ENCODE results near the gene DDX51. TPM values are rescaled to one million over a fixed set of nuclear protein-coding genes. Genes with fewer than 3 reads are reported as not detected.
"Not testable (repeated sequence)": the region's sequence is repeated elsewhere in the genome, so short reads cannot be mapped to it uniquely, and the experiment has no call there.

The DDX51 gene
- total RNA-seq, 2 donors from 2014 or later = 20.7 to 44.5 TPM

- peaks cover 33% of the 10 kb centered on the region for H3K36me3 Mint-ChIP-seq (ENCODE audit: low read depth)
- H3K4me3 Mint-ChIP-seq = no peak overlapping the region
- no peaks in the 10 kb centered on the region for H3K9me3 Mint-ChIP-seq
- peaks cover under 1% of the 10 kb centered on the region for H3K4me1 Mint-ChIP-seq
- H3K27me3 Mint-ChIP-seq = no peaks in the 10 kb centered on the region
- no peak overlapping the region for H3K27ac Mint-ChIP-seq
- ATAC-seq (replicated peaks) = no peak
These were observed 25.2 kb downstream of the DDX51 start for GRCh38 chr12:132118876-132119275.

GRCh38 chr12:132117558-132117875, 26.6 kb downstream of the DDX51 start:
- Mint-ChIP-seq H3K4me1 (no peaks in the 10 kb centered on the region), H3K9me3 (no peaks in the 10 kb centered on the region), H3K4me3 (no peak overlapping the region), H3K27me3 (no peaks in the 10 kb centered on the region), H3K27ac (no peak overlapping the region), H3K36me3 (ENCODE audit: low read depth) (peaks cover 36% of the 10 kb centered on the region)
- ATAC-seq (replicated peaks) = peak; percentile 14

DNA sequence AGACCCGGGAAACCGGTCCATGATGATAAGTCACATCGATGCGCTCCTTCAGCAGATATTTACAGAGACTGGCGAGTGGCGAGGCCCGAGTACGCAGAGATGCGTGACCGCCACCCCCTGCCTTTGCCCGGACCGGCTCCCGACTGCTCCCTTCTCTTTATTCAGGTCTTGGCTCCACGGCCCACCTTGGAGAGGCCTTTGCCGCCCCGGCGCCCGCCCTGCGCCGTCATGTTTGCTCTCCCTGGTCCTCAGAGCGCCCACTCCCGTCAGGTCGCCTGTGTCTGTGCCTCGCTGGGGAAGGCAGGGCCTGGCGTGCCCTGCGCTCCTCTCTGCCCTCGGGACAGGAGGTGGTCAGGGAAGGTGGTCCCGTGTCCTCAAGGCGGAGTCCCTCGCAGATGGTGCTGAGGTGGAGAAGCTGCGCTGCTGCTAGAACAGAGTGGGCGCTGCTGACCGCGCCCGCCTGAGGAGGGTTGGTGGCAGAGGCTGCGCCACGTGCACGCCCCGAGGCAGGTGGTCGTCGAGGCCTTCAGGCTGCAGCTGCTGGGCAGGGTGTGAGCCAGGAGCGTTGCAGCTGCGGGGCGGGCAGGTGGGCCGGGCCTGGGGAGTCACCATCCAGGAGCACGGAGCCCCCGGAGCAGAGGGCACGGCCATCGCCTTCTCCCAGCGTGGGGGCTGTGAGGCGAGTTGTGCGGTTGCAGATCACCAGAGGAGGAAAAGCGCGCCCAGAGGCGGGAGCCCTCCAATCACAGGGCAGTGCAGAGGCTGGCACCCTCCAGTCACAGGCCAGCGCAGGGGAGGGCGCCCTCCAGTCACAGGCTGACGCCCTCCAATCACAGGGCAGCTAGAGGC, 27.2 kb downstream of the DDX51 start:
- Mint-ChIP-seq H3K36me3 (ENCODE audit: low read depth) (peaks cover 41% of the 10 kb centered on the region), H3K4me1 (no peaks in the 10 kb centered on the region), H3K27me3 (no peaks in the 10 kb centered on the region), H3K9me3 (no peaks in the 10 kb centered on the region), H3K4me3 (no peak overlapping the region), H3K27ac (no peak overlapping the region)
- no peak for ATAC-seq (replicated peaks)

DNA sequence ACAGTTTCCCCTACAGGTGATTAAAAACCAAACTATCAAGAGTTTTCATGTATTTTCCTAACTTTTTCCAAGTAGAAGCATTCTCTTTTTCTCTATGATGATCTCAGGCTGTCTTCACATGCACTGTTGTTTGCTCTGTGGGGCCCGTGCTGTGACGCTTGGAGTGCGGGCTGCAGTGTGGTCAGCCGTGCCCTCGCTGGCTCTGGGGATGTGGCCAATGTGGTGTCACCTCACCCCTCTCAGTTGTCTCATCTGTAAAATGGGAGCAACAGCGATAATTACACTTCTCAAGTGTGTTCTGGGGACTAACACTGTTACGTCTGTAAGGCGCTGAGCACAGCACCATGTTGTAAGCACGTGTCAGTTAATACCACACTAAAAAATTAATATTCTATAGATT, 28.6 kb downstream of the DDX51 start:
- no peak for ATAC-seq (replicated peaks)

DNA sequence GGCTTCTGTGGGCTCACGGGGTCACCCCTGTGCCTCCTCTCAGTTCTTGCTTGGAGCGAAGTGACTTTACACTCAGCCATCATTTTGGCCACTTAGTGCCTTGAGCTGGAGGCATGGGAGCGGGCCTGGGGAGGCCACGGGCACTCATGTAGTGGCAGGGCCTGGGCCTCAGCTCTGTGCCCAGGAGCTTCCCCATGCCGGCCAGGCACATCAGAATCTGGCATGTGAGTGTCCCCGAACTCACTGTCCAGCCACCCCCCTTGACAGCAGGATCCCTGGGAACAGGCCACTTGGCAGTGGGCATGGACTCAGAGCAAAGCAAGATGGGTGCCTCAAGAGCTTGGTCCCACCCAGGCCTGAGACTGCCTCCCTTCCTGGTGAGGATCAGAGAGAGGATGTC, 29.5 kb downstream of the DDX51 start:
- Mint-ChIP-seq H3K27ac (no peak overlapping the region), H3K9me3 (no peaks in the 10 kb centered on the region), H3K27me3 (no peaks in the 10 kb centered on the region), H3K36me3 (ENCODE audit: low read depth) (peaks cover 44% of the 10 kb centered on the region), H3K4me3 (no peak overlapping the region), H3K4me1 (no peaks in the 10 kb centered on the region)
- no peak for ATAC-seq (replicated peaks)

More for the DNA sequence above, 28.6 kb downstream of the DDX51 start:
- H3K4me1 Mint-ChIP-seq = no peaks in the 10 kb centered on the region
- no peaks in the 10 kb centered on the region for H3K9me3 Mint-ChIP-seq
- no peak overlapping the region for H3K4me3 Mint-ChIP-seq
- no peaks in the 10 kb centered on the region for H3K27me3 Mint-ChIP-seq
- no peak overlapping the region for H3K27ac Mint-ChIP-seq
- H3K36me3 Mint-ChIP-seq (ENCODE audit: low read depth) = peaks cover 42% of the 10 kb centered on the region

DNA sequence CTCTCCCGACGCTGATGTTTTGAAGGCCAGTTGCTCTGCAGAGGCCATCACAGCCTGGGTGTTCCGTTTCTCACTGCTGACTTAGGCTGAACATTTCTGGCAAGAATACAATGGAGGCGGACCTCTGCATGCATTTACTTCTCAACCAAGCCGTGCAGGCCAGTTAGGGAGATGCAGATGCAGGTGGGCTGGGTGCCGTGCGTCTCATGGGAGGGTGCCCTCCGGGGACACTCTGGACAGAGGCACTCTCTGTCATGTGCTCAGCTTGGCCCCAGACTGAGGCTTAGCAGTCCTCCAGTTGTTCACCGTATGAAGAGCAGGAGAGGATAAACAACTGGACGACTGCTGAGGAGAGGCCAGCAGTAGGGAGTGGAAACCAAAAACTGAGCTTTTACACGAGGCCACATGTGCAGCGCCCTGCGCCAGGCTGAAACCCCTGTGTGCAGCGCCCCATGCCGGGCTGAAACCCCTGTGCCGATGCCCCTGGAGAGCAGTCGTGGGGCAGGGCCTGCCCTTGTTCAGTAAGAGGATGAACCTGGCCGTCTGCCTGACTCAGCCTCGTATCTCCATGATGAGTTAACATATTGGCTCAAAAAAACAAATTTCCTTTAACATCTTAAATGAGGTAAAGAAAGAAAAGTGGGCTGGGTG, 32.3 kb downstream of the DDX51 start:
- H3K27ac Mint-ChIP-seq = no peak overlapping the region
- ATAC-seq (replicated peaks) = no peak
- H3K36me3 Mint-ChIP-seq (ENCODE audit: low read depth) = peaks cover 66% of the 10 kb centered on the region
- H3K4me1 Mint-ChIP-seq = no peaks in the 10 kb centered on the region
- no peaks in the 10 kb centered on the region for H3K9me3 Mint-ChIP-seq
- no peak overlapping the region for H3K4me3 Mint-ChIP-seq
- H3K27me3 Mint-ChIP-seq = no peaks in the 10 kb centered on the region

DNA sequence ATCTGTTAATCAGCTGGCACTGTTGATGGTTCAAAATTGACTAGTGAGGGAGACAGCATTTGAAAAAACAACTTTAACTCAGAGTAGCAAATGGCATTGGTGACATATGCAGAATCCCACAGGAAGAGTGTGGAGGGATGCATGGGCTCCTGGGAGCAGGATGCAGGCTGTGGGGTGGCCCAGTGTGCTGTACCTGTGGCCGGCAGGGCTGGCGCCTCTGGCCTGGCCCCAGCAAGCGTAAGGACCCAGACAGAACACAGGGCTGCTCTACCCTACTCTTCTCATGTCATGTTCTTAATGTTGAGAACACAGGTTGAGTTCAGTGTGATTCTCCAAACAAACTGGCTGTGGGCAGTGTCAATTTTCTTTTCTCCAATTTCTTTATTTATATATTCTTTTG, 33.4 kb downstream of the DDX51 start:
- no peak for ATAC-seq (replicated peaks)
- Mint-ChIP-seq H3K4me1 (no peaks in the 10 kb centered on the region), H3K36me3 (ENCODE audit: low read depth) (peaks cover 73% of the 10 kb centered on the region), H3K4me3 (no peak overlapping the region), H3K27ac (no peak overlapping the region), H3K9me3 (no peaks in the 10 kb centered on the region), H3K27me3 (no peaks in the 10 kb centered on the region)

GRCh38 chr12:132109741-132110140, 34.4 kb downstream of the DDX51 start:
- no peaks in the 10 kb centered on the region for H3K9me3 Mint-ChIP-seq
- H3K36me3 Mint-ChIP-seq (ENCODE audit: low read depth) = peaks cover 72% of the 10 kb centered on the region
- no peak overlapping the region for H3K27ac Mint-ChIP-seq
- H3K27me3 Mint-ChIP-seq = no peaks in the 10 kb centered on the region
- no peak overlapping the region for H3K4me3 Mint-ChIP-seq
- no peak for ATAC-seq (replicated peaks)
- H3K4me1 Mint-ChIP-seq = no peaks in the 10 kb centered on the region

- Mint-ChIP-seq H3K36me3 (ENCODE audit: low read depth) (peaks cover 58% of the 10 kb centered on the region), H3K27ac (no peak overlapping the region), H3K4me1 (no peaks in the 10 kb centered on the region), H3K4me3 (no peak overlapping the region), H3K9me3 (no peaks in the 10 kb centered on the region), H3K27me3 (no peaks in the 10 kb centered on the region)
- no peak for ATAC-seq (replicated peaks)
These were observed 35.8 kb downstream of the DDX51 start for GRCh38 chr12:132108211-132108832.

- H3K4me1 Mint-ChIP-seq = no peaks in the 10 kb centered on the region
- ATAC-seq (replicated peaks) = no peak
- H3K27ac Mint-ChIP-seq = no peak overlapping the region
These were observed 37.2 kb downstream of the DDX51 start for GRCh38 chr12:132106921-132107320.

DNA sequence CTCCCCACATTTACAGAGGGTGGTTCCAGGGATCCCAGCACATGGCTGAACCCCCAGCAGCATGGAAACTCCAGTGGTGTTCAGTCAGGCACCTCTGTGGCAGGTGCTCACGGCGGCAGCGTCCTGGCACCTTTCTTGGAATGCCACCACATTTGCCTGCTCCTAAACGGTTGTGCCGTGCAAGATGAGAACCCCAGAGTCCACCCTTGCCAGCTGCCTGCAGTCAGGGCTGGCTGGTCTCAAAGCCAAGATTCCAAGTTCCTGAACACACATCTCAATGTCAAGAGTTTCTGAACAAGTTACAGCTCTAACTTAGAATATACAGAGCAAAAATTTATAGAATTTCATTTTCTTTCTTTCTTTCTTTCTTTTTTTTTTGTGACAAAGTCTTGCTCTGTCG, 38.7 kb downstream of the DDX51 start:
- H3K27me3 Mint-ChIP-seq = no peaks in the 10 kb centered on the region
- ATAC-seq (replicated peaks) = no peak
- no peak overlapping the region for H3K27ac Mint-ChIP-seq
- H3K4me3 Mint-ChIP-seq = no peak overlapping the region
- no peaks in the 10 kb centered on the region for H3K4me1 Mint-ChIP-seq
- H3K9me3 Mint-ChIP-seq = no peaks in the 10 kb centered on the region
- H3K36me3 Mint-ChIP-seq (ENCODE audit: low read depth) = peaks cover 42% of the 10 kb centered on the region

More at GRCh38 chr12:132106921-132107320, 37.2 kb downstream of the DDX51 start:
- Mint-ChIP-seq H3K27me3 (no peaks in the 10 kb centered on the region), H3K9me3 (no peaks in the 10 kb centered on the region), H3K4me3 (no peak overlapping the region), H3K36me3 (ENCODE audit: low read depth) (peaks cover 45% of the 10 kb centered on the region)

GRCh38 chr12:132103542-132104308, 40.4 kb downstream of the DDX51 start:
- H3K9me3 Mint-ChIP-seq = no peaks in the 10 kb centered on the region
- ATAC-seq (replicated peaks) = no peak
- no peaks in the 10 kb centered on the region for H3K27me3 Mint-ChIP-seq
- no peaks in the 10 kb centered on the region for H3K4me1 Mint-ChIP-seq
- H3K36me3 Mint-ChIP-seq (ENCODE audit: low read depth) = peaks cover 41% of the 10 kb centered on the region
- H3K4me3 Mint-ChIP-seq = no peak overlapping the region
- no peak overlapping the region for H3K27ac Mint-ChIP-seq

DNA sequence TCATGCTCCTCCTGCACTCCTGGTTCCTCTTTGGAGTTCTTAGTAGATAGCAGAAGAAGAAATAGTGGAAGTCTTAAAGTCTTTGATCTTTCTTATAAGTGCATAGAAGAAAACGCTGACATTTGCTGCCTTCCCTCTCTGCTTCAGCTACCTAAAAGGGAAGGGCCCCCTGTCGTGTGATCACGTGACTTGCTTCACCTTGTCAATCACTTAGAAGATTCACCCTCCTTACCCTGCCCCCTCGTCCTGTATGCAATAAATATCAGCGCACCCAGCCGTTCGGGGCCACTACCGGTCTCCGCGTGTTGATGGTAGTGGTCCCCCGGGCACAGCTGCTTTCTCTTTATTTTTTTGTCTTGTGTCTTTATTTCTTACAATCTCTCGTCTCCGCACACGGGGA, 41.0 kb downstream of the DDX51 start:
- not testable (repeated sequence) for ATAC-seq (replicated peaks); H3K9me3 Mint-ChIP-seq

GRCh38 chr12:132102297-132102696, 41.8 kb downstream of the DDX51 start:
- no peak for ATAC-seq (replicated peaks)
- no peaks in the 10 kb centered on the region for H3K9me3 Mint-ChIP-seq
- no peaks in the 10 kb centered on the region for H3K27me3 Mint-ChIP-seq

More for the DNA sequence above, 41.0 kb downstream of the DDX51 start:
- H3K4me1 Mint-ChIP-seq, H3K27me3 Mint-ChIP-seq, H3K27ac Mint-ChIP-seq, H3K4me3 Mint-ChIP-seq: not testable (repeated sequence)
- peaks cover 40% of the 10 kb centered on the region for H3K36me3 Mint-ChIP-seq (ENCODE audit: low read depth)

More at GRCh38 chr12:132102297-132102696, 41.8 kb downstream of the DDX51 start:
- no peaks in the 10 kb centered on the region for H3K4me1 Mint-ChIP-seq
- no peak overlapping the region for H3K4me3 Mint-ChIP-seq
- H3K27ac Mint-ChIP-seq = no peak overlapping the region
- H3K36me3 Mint-ChIP-seq (ENCODE audit: low read depth) = peaks cover 42% of the 10 kb centered on the region
